HG03097 (cell line): ENCODE results near the gene CHSY1.

Source experiments
- ATAC-seq: cut with Tn5 transposase; IDR thresholded peaks from one replicate; pipeline ENCODE4 v1.9.1; 2021; ENCODE audit not compliant: unreplicated experiment, low FRiP score

CHSY1 gene

GRCh38 chr15:101139986-101140696 is 111.7 kb downstream of the CHSY1 start:
- no peak for ATAC-seq

- no peak for ATAC-seq
These were observed 112.7 kb downstream of the CHSY1 start for GRCh38 chr15:101138913-101139880.

DNA sequence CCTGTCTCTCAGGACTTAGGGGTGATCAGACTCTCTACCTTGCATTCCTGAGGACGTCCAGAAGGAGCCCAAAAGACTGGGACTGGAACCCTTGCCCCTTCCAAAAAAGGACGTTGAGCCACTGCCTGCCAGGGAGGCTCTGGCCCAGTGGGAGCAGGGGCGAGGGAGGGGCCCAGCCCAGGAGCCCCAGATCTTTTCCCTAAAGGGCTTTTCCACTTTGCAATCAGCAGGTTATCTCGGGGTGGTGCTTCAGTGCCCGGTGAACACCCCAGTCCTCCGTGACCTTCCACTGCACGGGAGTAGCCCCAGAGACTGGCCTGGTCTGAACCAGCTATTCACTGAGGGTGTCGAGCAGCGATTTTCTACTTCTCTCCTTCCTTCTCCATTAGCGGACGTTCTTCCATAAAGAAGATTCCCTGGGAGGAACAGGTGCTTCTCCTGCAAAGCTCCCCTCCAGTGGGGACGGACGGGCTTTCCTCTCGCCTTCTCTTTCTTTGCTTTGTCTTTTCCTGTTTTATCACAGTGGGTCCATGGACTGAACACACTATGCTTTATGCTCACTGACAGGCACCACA is 113.7 kb downstream of the CHSY1 start:
- ATAC-seq = no peak

DNA sequence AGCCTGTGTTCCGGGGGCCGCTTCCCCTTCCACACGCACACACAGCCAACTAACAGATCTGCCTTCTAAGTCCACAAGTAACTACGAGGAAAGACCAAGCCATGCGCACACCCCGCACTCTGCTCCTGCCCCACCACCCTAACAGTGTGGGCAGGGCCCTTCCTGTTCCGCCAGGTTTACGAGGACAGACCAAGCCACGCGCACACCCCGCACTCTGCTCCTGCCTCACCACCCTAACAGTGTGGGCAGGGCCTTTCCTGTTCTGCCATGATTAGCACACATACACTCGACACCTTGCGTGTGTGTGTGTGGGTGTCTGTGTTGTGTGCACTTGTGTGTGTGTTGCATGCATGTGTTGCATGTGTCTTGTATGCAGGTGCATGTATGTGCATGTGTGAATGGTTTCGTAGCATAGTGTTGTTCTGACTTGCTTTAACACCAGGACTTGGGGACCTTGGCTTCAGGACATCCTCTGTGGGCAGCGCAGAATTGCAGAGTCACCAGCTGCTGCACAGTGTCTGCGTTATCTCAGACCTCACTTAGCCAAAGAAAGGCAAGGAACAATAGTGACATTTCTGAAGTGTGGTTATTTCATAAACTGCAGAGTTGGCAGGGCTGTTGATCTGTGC is 114.4 kb downstream of the CHSY1 start:
- no peak for ATAC-seq

DNA sequence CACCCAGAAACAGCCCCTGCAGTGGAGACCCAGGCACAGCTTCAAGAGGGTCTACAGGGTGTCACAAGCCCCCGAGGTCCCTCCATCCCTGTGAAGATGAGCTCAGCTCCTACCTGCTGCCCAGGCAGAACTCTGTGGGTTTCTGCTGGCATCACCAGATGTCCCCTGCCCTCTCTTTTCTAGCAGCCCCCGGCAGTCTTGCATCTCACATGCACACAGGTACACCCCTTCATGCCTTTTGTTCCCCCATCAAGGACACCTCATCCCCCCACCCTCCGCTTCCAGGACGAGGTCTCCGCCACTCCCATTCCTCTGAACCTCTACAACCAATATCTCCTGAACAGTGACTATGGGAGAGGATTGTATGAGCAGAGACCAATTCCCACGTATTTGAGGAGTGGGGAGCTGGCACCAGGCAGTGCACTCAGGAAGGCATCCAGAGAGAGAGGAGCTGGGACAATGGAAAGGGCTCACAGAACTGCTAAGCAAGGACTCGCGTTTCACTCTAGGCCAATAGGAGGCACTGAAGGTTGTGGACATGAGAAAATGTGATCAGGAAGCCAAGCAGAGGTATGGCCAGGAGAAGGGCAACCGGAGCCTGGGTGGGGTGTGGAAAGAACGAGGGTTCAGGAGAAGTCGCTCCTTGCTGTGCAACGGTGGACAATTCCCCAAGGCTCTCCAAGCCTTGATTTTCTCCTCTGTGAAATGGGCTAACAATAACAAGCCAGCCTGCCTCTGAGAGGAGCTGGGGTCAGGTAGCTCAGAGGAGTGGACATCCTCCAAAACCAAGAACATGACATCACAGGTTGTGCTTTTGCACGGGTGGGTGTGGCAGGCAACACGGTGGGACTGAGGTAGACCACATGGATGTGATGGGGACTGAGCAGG is 115.2 kb downstream of the CHSY1 start:
- ATAC-seq = no peak

DNA sequence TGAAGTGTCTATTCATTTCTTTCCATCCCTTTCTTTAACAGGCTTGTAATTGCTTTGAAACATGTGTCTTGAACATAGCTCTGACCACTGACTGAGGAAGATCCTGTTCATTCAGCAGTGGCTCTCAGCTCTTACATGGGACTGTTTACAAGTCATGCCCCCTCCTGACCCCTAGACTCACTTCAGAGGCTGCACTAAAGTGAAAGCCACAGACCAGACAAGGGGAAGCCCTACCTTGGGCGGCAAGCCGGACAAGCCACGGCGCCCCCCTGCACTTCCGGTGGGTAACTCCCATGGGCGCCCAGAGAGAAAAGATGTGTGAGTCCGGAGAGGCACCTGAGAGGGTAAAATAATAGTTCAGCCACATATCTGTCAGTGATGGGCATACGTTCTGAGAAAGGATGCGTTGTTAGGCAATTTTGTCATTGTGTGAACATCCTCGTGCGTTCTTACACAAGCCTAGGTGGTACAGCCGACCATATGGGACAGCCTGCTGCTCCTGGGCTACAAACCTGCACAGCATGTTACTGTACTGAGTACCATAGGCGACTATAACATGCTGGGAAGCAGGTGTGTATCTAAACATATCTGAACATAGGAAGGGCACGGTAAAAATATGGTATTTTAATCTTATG is 116.2 kb downstream of the CHSY1 start:
- ATAC-seq = peak; percentile 54

- ATAC-seq = no peak
These were observed 117.1 kb downstream of the CHSY1 start for GRCh38 chr15:101134780-101135179.

GRCh38 chr15:101133751-101134261 is 118.0 kb downstream of the CHSY1 start:
- ATAC-seq = no peak

GRCh38 chr15:101133181-101133460 is 118.7 kb downstream of the CHSY1 start:
- no peak for ATAC-seq

GRCh38 chr15:101132390-101133180 is 119.3 kb downstream of the CHSY1 start:
- ATAC-seq = no peak

GRCh38 chr15:101131489-101132389 is 120.1 kb downstream of the CHSY1 start:
- no peak for ATAC-seq

- ATAC-seq = no peak
These were observed 121.9 kb downstream of the CHSY1 start for GRCh38 chr15:101129851-101130380.

- no peak for ATAC-seq
These were observed 123.4 kb downstream of the CHSY1 start for GRCh38 chr15:101128221-101129015.

GRCh38 chr15:101127506-101128076 is 124.3 kb downstream of the CHSY1 start:
- ATAC-seq = peak; percentile 56

- peak; percentile 24 for ATAC-seq
These were observed 125.0 kb downstream of the CHSY1 start for GRCh38 chr15:101126618-101127505.
